HL-60 (cell line): ENCODE results near the gene ALPL.

Experiments
- DNase-seq, 2 experiments: peaks; one replicate each; pipeline ENCODE4 v3.0.0-alpha.2; 2010 to 2020; ENCODE audit warnings: low read depth in 1 of 2, low spot score in 1 of 2
- H3K27ac ChIP-seq: fragments of 250-450 bp; sonication (Bioruptor Pico); replicated peaks from 2 replicates; pipeline ENCODE4 v1.5.1; 2020; ENCODE audit warnings: mild to moderate bottlenecking, moderate library complexity
- H3K27me3 ChIP-seq: fragments of 250-450 bp; sonication (Bioruptor Pico); 2 replicates; pipeline ENCODE4 v1.5.1; 2021; ENCODE audit warnings: mild to moderate bottlenecking, moderate library complexity; ENCODE audit not compliant: insufficient read depth, poor library complexity, severe bottlenecking
- H3K4me3 ChIP-seq: replicated peaks from 2 replicates; pipeline ENCODE4 v1.5.1; 2011; ENCODE audit warnings: mild to moderate bottlenecking, control low read depth, low read length; ENCODE audit not compliant: insufficient read depth
- CTCF ChIP-seq: IDR thresholded peaks from one replicate; pipeline ENCODE4 v1.5.1; 2011; ENCODE audit warnings: low read length, control low read depth, inconsistent platforms; ENCODE audit not compliant: insufficient read depth
- GABPA ChIP-seq: IDR thresholded peaks from 2 replicates; pipeline ENCODE4 v1.6.1; 2012; ENCODE audit warnings: low read depth
- POLR2AphosphoS5 ChIP-seq: IDR thresholded peaks from 2 replicates; pipeline ENCODE4 v1.6.1; 2012; ENCODE audit warnings: low read depth
- REST ChIP-seq: IDR thresholded peaks from 2 replicates; pipeline ENCODE4 v1.6.1; 2012; ENCODE audit warnings: low read depth; ENCODE audit not compliant: insufficient replicate concordance
- SPI1 ChIP-seq: IDR thresholded peaks from 2 replicates; pipeline ENCODE4 v1.6.1; 2012; ENCODE audit warnings: low read depth, mild to moderate bottlenecking, borderline replicate concordance

The ALPL gene

GRCh38 chr1:21586222-21586621 is 77.0 kb downstream of the ALPL start:
- no peak for DNase-seq
- H3K4me3 ChIP-seq: no peak overlapping the region
- H3K27me3 ChIP-seq: peaks cover 10% of the 10 kb centered on the region
- no peak overlapping the region for H3K27ac ChIP-seq
- TF ChIP-seq SPI1: no peak
- TF ChIP-seq POLR2AphosphoS5: no peak
- no peak for TF ChIP-seq CTCF
- no peak for TF ChIP-seq GABPA
- no peak for TF ChIP-seq REST

GRCh38 chr1:21586846-21587601 is 77.8 kb downstream of the ALPL start:
- no peak for DNase-seq
- no peak overlapping the region for H3K4me3 ChIP-seq
- no peak overlapping the region for H3K27ac ChIP-seq
- TF ChIP-seq CTCF (no peak), REST (no peak), POLR2AphosphoS5 (no peak), GABPA (no peak), SPI1 (no peak)
- peaks cover 10% of the 10 kb centered on the region for H3K27me3 ChIP-seq

GRCh38 chr1:21587602-21587953 is 78.4 kb downstream of the ALPL start:
- Histone ChIP-seq H3K4me3 (no peak overlapping the region), H3K27ac (no peak overlapping the region), H3K27me3 (peaks cover 10% of the 10 kb centered on the region)
- no peak for TF ChIP-seq GABPA
- TF ChIP-seq POLR2AphosphoS5: no peak
- TF ChIP-seq CTCF: no peak
- TF ChIP-seq SPI1: no peak
- no peak for TF ChIP-seq REST
- no peak for DNase-seq
